Measurements from ENCODE around the gene NBPF3. TPM values are rescaled to one million over a fixed set of nuclear protein-coding genes. Genes with fewer than 3 reads are reported as not detected.

Gene NBPF3
- total RNA-seq, 1 experiment from 2014 or later, result 17.3 TPM

DNA sequence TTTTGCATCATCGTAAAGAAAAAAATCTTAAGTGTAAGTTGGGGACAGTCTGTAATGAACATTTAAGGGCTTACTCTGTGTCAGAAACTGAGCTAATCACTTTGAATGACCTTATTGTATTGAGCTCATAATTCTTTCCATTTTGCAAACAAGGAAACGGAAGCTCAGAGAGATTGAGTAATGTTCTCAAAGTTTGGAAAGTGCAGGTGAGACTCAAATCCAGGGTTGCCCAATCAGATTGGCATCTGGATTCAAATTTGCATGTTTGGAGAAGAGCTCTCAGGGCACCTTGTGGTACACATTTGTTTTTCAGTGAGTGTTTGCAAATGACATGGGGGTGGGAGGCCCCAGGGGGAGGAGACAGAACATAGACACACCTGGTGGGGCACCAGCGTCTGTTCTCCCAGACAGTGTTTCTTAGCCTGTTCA, 77.2 kb downstream of the NBPF3 start:
- no peak overlapping the region for H2AFZ ChIP-seq (ENCODE audit: low read depth, low read length, poor library complexity, severe bottlenecking)
- ChIA-PET RAD21 (ENCODE audit: low non-redundant PET in 1 of 2, low total read pairs in 2 of 2, uncharacterized antibody in 2 of 2, unreplicated experiment in 2 of 2) (no interaction called here), CTCF (interaction anchor here (0.7 to 1.5 kb wide), 2 partner anchors 8 to 29 kb away, joined by 3 to 4 read pairs; partner anchors contain the start of gene ALPL), POLR2A (no interaction called here)
- no peak overlapping the region for H3K27ac ChIP-seq (ENCODE audit: low read depth, low read length)
- no peaks in the 10 kb centered on the region for H3K36me3 ChIP-seq (ENCODE audit: control insufficient read depth in 1 of 2, insufficient read depth in 2 of 2, low read length in 2 of 2)
- no peak overlapping the region for H3K4me3 ChIP-seq (replicated peaks in 1 of 2; ENCODE audit: low read depth in 1 of 2, low read length in 2 of 2)
- H3K27me3 ChIP-seq (ENCODE audit: insufficient read depth, low read length), result no peaks in the 10 kb centered on the region
- no peaks in the 10 kb centered on the region for H3K9me3 ChIP-seq (ENCODE audit: control insufficient read depth in 1 of 2, insufficient read depth in 1 of 2, low read depth in 1 of 2, low read length in 2 of 2)
- H4K20me1 ChIP-seq (ENCODE audit: insufficient read depth), result no peaks in the 10 kb centered on the region
- no peak overlapping the region for H3K4me2 ChIP-seq (ENCODE audit: low read length)
- no peaks in the 10 kb centered on the region for H3K79me2 ChIP-seq (ENCODE audit: insufficient read depth, low read length)
- BruUV-seq (replicated peaks), result no TSS peak
- intact Hi-C loops (cut with micrococcal nuclease), result loop anchor here (10.0 kb wide), 1 partner anchor 138 kb away; no protein-coding TSS in a partner anchor
- H3K4me1 ChIP-seq (ENCODE audit: control insufficient read depth in 1 of 2, insufficient read depth in 2 of 2, low read length in 2 of 2), result peaks cover 0 to 10% of the 10 kb centered on the region in 2 experiments; a peak in 2 of 4 replicates
- no peaks in the 10 kb centered on the region for H3K9me2 ChIP-seq (ENCODE audit: insufficient read depth)
- TF ChIP-seq, protein P1, sequence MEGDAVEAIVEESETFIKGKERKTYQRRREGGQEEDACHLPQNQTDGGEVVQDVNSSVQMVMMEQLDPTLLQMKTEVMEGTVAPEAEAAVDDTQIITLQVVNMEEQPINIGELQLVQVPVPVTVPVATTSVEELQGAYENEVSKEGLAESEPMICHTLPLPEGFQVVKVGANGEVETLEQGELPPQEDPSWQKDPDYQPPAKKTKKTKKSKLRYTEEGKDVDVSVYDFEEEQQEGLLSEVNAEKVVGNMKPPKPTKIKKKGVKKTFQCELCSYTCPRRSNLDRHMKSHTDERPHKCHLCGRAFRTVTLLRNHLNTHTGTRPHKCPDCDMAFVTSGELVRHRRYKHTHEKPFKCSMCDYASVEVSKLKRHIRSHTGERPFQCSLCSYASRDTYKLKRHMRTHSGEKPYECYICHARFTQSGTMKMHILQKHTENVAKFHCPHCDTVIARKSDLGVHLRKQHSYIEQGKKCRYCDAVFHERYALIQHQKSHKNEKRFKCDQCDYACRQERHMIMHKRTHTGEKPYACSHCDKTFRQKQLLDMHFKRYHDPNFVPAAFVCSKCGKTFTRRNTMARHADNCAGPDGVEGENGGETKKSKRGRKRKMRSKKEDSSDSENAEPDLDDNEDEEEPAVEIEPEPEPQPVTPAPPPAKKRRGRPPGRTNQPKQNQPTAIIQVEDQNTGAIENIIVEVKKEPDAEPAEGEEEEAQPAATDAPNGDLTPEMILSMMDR (IDR thresholded peaks at IDR 0.05 in 2 of 3, conservative IDR thresholded peaks at IDR 0.05 in 1 of 3; ENCODE audit: borderline replicate concordance in 1 of 3, insufficient read depth in 1 of 3, low read depth in 2 of 3, low read length in 2 of 3), result no peak
- TF ChIP-seq FOSL1 (IDR thresholded peaks at IDR 0.05; ENCODE audit: low read depth) (no peak), SIN3A (IDR thresholded peaks at IDR 0.05; ENCODE audit: low read depth) (no peak), ZFX (IDR thresholded peaks at IDR 0.05) (no peak), TCF7L2 (IDR thresholded peaks at IDR 0.05; ENCODE audit: borderline replicate concordance, extremely low read depth, insufficient read depth, insufficient read length) (no peak)
- DNase-seq (ENCODE audit: low read depth, low spot score) (no peak), ATAC-seq (no peak)
- H3K9ac ChIP-seq (ENCODE audit: low read length), result no peak overlapping the region

DNA sequence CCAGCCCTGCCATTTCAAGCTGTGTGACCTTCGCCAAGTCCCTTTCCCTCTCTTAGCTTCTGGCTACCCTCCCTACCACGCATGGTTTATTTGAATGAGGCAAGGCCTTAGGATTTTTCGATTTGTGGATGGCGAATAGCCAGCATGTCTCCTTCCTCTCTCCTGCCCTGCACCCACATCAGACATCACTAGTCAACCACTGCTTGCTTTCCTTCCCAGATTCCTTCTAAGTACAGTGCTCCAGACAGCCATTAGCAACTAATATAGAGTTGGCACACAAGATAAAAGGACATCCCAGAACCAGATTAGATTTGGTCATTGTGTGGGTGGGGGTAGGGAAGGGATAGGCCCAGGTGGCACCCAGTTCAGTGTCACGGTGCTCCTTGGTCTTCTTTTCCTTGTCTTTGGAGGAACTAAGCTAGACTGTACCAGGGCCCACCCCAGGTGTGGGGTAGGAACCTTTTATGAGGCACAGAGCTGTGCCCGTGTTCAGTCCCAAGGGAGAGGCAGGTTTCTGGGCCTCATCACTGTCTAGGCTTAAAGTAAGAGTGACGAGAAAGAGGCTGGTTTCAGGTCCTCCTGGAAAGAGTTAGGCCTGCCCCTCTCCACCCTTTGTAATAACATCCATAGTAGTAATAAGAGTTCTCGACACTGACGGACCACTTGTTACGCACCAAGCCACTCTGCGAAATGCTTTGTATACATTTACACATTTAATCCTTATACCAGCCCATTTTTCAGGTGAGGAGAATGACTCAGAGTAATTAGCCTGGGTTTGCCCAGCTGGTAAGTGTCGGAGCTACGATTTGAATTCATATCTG, 77.9 kb downstream of the NBPF3 start:
- intact Hi-C loops (cut with micrococcal nuclease), result loop anchor here (10.0 kb wide), 1 partner anchor 137 kb away; no protein-coding TSS in a partner anchor
- no peak overlapping the region for H3K9ac ChIP-seq (ENCODE audit: low read length)
- H2AFZ ChIP-seq (ENCODE audit: low read depth, low read length, poor library complexity, severe bottlenecking), result no peak overlapping the region
- H3K4me3 ChIP-seq (replicated peaks in 1 of 2; ENCODE audit: low read depth in 1 of 2, low read length in 2 of 2), result no peak overlapping the region
- no peaks in the 10 kb centered on the region for H3K9me2 ChIP-seq (ENCODE audit: insufficient read depth)
- no TSS peak for BruUV-seq (replicated peaks)
- H4K20me1 ChIP-seq (ENCODE audit: insufficient read depth), result no peaks in the 10 kb centered on the region
- ChIA-PET POLR2A (no interaction called here), CTCF (interaction anchor here (1.5 kb wide), 1 partner anchor 9 kb away, joined by 4 read pairs; the partner anchor contains the start of gene ALPL), RAD21 (ENCODE audit: low non-redundant PET in 1 of 2, low total read pairs in 2 of 2, uncharacterized antibody in 2 of 2, unreplicated experiment in 2 of 2) (no interaction called here)
- H3K27me3 ChIP-seq (ENCODE audit: insufficient read depth, low read length), result no peaks in the 10 kb centered on the region
- ATAC-seq, result no peak
- no peaks in the 10 kb centered on the region for H3K79me2 ChIP-seq (ENCODE audit: insufficient read depth, low read length)
- no peaks in the 10 kb centered on the region for H3K36me3 ChIP-seq (ENCODE audit: control insufficient read depth in 1 of 2, insufficient read depth in 2 of 2, low read length in 2 of 2)
- DNase-seq (ENCODE audit: low read depth, low spot score), result no peak
- no peaks in the 10 kb centered on the region for H3K9me3 ChIP-seq (ENCODE audit: control insufficient read depth in 1 of 2, insufficient read depth in 1 of 2, low read depth in 1 of 2, low read length in 2 of 2)
- H3K4me2 ChIP-seq (ENCODE audit: low read length), result no peak overlapping the region
- H3K4me1 ChIP-seq (ENCODE audit: control insufficient read depth in 1 of 2, insufficient read depth in 2 of 2, low read length in 2 of 2), result peaks cover 0 to 10% of the 10 kb centered on the region in 2 experiments; a peak in 2 of 4 replicates
- no peak overlapping the region for H3K27ac ChIP-seq (ENCODE audit: low read depth, low read length)
- TF ChIP-seq, protein P2, sequence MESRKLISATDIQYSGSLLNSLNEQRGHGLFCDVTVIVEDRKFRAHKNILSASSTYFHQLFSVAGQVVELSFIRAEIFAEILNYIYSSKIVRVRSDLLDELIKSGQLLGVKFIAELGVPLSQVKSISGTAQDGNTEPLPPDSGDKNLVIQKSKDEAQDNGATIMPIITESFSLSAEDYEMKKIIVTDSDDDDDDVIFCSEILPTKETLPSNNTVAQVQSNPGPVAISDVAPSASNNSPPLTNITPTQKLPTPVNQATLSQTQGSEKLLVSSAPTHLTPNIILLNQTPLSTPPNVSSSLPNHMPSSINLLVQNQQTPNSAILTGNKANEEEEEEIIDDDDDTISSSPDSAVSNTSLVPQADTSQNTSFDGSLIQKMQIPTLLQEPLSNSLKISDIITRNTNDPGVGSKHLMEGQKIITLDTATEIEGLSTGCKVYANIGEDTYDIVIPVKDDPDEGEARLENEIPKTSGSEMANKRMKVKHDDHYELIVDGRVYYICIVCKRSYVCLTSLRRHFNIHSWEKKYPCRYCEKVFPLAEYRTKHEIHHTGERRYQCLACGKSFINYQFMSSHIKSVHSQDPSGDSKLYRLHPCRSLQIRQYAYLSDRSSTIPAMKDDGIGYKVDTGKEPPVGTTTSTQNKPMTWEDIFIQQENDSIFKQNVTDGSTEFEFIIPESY (IDR thresholded peaks at IDR 0.05; ENCODE audit: extremely low read depth, insufficient replicate concordance, low read length), result no peak
- no peak for TF ChIP-seq EZH2phosphoT487 (IDR thresholded peaks at IDR 0.05; ENCODE audit: borderline replicate concordance)
- no peak for TF ChIP-seq POLR2A (IDR thresholded peaks at IDR 0.05; ENCODE audit: borderline replicate concordance, extremely low read depth, insufficient read depth, insufficient read length)
- no peak for TF ChIP-seq YY1 (IDR thresholded peaks at IDR 0.05; ENCODE audit: extremely low read depth, insufficient replicate concordance, low read depth, low read length)
